Activated naive CD4-positive, alpha-beta T cell treated with anti-CD3 and anti-CD28 coated beads, Interleukin-2, amount 10 ng/mL, durations not matched to agents 7 days and 5 days (primary cell): ENCODE data around the gene BRD3.

Experiments
- CTCF ChIA-PET: fragments of 350-600 bp; sonication (Branson Sonifier 250); formaldehyde crosslinking; loops from one replicate; lab custom pipeline; 2021; ENCODE audit warnings: antibody characterized with exemption; lab: Charles Lee
- DNase-seq: peaks from one replicate; pipeline ENCODE4 v3.0.0-alpha.2; 2020
- H3K27ac Mint-ChIP-seq: one replicate; pipeline ENCODE4 v1.8.0; 2021; ENCODE audit warnings: mild to moderate bottlenecking, moderate library complexity, mixed read lengths
- H3K27me3 Mint-ChIP-seq: one replicate; pipeline ENCODE4 v1.8.0; 2021; ENCODE audit warnings: mild to moderate bottlenecking, mixed read lengths
- H3K36me3 Mint-ChIP-seq: one replicate; pipeline ENCODE4 v1.8.0; 2021; ENCODE audit warnings: mixed read lengths
- H3K4me1 Mint-ChIP-seq: one replicate; pipeline ENCODE4 v1.8.0; 2021; ENCODE audit warnings: mixed read lengths
- H3K4me3 Mint-ChIP-seq: one replicate; pipeline ENCODE4 v1.8.0; 2021; ENCODE audit warnings: mild to moderate bottlenecking, moderate library complexity, mixed read lengths
- H3K9me3 Mint-ChIP-seq: one replicate; pipeline ENCODE4 v1.8.0; 2021; ENCODE audit warnings: mixed read lengths

BRD3 gene

DNA sequence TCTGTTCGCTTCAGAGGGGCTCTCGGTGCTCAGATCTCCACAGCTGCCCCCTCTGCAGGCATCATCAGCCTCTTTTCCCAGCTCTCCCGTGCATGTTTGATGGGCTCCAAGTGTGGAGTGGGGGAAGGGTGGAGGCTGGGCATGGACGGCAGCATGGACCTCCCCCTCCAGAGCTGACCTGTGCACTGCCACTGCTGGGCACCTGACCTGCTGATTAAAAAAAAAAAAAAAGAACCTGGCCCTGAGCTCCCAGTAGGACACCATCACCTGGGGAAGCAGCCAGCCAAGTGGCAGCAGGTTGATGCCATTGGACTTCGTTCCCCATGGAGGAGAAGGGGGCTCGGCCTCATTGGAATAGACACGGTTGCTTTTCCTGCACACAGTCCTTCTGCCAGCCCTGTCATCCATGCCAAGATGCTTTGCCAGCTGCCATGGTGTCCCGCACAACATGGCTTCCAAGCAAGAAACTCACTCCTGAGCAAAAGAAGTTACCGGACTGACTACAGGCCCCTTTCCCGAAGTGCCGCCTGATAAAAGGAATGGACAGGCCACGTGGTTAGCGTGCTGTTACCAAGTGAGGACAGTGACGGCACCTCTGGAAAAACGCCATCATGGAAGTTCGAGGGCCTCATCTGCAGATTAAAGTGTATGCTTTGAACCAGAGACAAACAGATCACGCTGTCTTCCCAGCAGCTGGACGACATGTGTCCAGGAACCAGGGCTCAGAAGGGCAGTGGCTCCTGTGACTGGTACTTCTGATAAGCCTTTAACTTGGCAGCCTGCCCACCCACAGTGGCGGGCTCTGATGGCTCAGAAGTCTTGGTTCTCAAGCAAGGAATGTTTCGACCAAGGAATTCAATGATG, 57.3 kb downstream of the BRD3 start:
- Mint-ChIP-seq H3K9me3 (peaks cover 10% of the 10 kb centered on the region), H3K4me1 (no peaks in the 10 kb centered on the region), H3K4me3 (no peak overlapping the region), H3K27ac (no peak overlapping the region), H3K27me3 (peaks cover 13% of the 10 kb centered on the region), H3K36me3 (peaks cover 5% of the 10 kb centered on the region)
- no peak for DNase-seq
- CTCF ChIA-PET = no interaction called here

DNA sequence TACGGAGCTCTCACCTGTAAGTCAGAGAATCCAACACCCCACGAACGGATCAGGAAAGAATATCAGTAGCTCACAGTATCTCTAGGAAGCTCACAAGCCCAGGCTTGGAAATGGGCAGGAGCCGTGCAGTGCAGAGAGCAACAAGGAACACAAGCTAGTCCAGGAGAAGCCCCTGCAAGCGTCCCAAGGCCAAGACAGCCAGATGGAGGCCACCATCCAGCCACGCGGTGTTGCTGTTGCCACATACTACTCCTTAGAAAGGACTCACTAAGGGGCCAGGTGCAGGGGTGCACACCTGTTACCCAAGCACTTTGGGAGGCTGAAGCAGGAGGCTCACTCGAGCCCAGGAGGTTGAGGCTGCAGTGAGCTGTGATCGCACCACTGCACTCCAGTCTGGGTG, 60.3 kb downstream of the BRD3 start:
- Mint-ChIP-seq H3K4me1 (no peaks in the 10 kb centered on the region), H3K27me3 (peaks cover 17% of the 10 kb centered on the region), H3K36me3 (peaks cover 3% of the 10 kb centered on the region), H3K27ac (no peak overlapping the region), H3K9me3 (peaks cover 4% of the 10 kb centered on the region), H3K4me3 (no peak overlapping the region)
- CTCF ChIA-PET = no interaction called here
- no peak for DNase-seq

DNA sequence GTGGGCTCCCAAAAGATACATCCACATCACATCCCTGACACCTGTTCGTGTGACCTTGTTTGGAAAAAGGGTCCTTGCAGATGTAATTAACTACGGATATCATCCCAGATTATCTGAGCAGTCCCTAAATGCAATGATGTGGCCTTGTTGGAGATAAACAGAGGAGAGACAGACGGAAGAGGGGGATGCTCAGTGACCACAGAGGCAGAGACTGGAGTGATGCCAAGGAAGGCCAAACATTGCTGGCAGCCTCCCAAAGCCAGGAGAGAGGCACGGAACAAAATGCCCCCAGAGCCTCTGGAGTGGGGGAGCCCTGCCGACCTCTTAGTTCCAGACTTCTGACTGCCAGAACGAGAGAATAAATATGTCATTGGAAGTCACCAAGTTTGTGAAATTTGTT, 60.7 kb downstream of the BRD3 start:
- CTCF ChIA-PET = no interaction called here
- H3K4me1 Mint-ChIP-seq = no peaks in the 10 kb centered on the region
- H3K27ac Mint-ChIP-seq = no peak overlapping the region
- no peak overlapping the region for H3K4me3 Mint-ChIP-seq
- H3K36me3 Mint-ChIP-seq = peaks cover 3% of the 10 kb centered on the region
- H3K27me3 Mint-ChIP-seq = peaks cover 17% of the 10 kb centered on the region
- peaks cover 4% of the 10 kb centered on the region for H3K9me3 Mint-ChIP-seq
- DNase-seq = no peak

DNA sequence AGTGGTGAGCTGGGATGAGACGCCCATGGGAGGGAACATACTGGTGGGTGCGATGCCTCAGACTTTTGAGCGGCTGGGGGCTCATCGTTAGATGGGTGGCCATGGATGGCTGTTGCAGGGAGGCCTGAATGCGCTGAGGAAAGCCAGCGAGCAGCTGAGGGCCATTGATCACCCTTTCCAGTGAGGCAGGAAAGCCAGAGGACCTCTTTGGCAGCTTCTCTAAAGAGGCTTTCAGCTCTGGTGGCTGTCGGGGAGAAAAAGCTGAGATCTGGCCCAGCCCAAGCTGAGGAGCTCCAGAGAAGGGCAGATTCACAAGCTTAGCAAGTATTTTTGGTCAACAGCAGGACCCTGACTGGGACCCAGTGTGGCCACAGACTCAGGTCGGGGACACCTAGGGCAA, 62.4 kb downstream of the BRD3 start:
- Mint-ChIP-seq H3K36me3 (no peaks in the 10 kb centered on the region), H3K27ac (no peak overlapping the region), H3K27me3 (peaks cover 17% of the 10 kb centered on the region), H3K4me1 (no peaks in the 10 kb centered on the region), H3K9me3 (no peaks in the 10 kb centered on the region), H3K4me3 (no peak overlapping the region)
- DNase-seq = no peak
- CTCF ChIA-PET = interaction anchor here (0.8 to 1.0 kb wide), 2 partner anchors 223 to 312 kb away, joined by 3 to 4 read pairs; no protein-coding TSS in a partner anchor

DNA sequence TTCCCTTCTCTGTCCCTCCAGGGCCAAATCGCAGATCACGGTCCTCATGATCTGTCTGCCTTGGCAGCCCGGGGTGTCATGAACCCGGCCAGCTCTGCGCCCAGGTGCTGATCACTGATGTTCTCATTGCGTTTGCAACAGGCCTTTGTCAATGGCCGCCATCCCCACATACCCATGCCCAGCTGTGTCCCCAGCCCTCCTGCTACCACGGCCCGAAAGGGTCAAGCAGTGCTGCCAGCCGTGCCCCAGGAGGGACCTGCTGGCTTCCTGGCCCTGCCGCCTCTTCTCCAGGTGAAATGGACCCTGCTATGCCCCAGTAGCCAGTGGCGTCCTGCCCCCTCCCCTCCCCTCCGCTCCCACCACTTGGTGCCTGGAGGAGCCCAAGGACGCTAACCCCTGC, 62.9 kb downstream of the BRD3 start:
- Mint-ChIP-seq H3K36me3 (no peaks in the 10 kb centered on the region), H3K9me3 (no peaks in the 10 kb centered on the region), H3K27me3 (peaks cover 15% of the 10 kb centered on the region), H3K4me1 (no peaks in the 10 kb centered on the region), H3K27ac (no peak overlapping the region), H3K4me3 (no peak overlapping the region)
- CTCF ChIA-PET = interaction anchor here (0.8 to 1.0 kb wide), 2 partner anchors 222 to 312 kb away, joined by 3 to 4 read pairs; no protein-coding TSS in a partner anchor
- no peak for DNase-seq

DNA sequence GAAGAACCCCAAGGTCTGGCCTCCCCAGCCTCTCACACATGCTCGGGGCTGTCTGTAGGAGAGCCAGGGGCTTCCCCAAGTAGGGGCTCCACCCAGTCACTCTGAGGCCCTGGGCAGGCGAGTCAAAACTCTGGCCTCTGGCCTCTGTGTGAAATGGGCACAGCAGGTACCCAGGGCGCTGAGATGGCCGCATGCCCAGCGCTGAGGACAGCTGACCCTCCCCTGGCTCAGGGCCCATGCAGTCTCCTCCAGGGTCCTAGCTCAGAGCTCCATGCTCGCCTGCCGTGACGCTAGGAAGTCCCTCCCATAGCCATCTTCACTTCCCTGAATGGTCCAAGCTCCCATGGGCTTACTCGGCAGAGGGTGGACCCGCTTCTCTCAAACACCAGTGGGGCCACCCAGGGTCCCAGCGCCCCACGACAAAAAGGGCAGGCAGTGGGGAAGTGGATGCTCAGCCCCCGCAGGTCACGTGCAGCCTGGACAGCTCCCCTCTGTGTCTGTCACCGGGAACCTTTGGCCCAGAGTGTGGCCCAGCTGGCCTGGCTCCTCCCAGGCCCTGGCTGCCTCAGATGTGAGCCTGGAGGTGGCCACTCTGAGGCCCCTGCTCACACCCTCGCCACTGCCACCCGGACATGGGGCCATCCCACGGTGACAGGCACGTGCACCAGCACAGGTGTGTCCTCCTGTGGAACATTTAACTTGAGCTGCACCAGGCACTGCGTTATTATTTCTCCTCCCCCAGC, 63.5 kb downstream of the BRD3 start:
- CTCF ChIA-PET = interaction anchor here (1.0 kb wide), 1 partner anchor 222 kb away, joined by 4 read pairs; no protein-coding TSS in a partner anchor
- Mint-ChIP-seq H3K4me3 (no peak overlapping the region), H3K36me3 (no peaks in the 10 kb centered on the region), H3K27me3 (peaks cover 13% of the 10 kb centered on the region), H3K4me1 (no peaks in the 10 kb centered on the region), H3K9me3 (no peaks in the 10 kb centered on the region), H3K27ac (no peak overlapping the region)
- DNase-seq = no peak

- no peak for DNase-seq
- Mint-ChIP-seq H3K27ac (no peak overlapping the region), H3K27me3 (peaks cover 6% of the 10 kb centered on the region), H3K9me3 (no peaks in the 10 kb centered on the region), H3K4me3 (no peak overlapping the region), H3K4me1 (no peaks in the 10 kb centered on the region), H3K36me3 (no peaks in the 10 kb centered on the region)
- CTCF ChIA-PET = interaction anchor here (1.2 kb wide), 1 partner anchor 10 kb away, joined by 4 read pairs; no protein-coding TSS in a partner anchor
Measured at GRCh38 chr9:134003237-134003636, 64.6 kb downstream of the BRD3 start.

DNA sequence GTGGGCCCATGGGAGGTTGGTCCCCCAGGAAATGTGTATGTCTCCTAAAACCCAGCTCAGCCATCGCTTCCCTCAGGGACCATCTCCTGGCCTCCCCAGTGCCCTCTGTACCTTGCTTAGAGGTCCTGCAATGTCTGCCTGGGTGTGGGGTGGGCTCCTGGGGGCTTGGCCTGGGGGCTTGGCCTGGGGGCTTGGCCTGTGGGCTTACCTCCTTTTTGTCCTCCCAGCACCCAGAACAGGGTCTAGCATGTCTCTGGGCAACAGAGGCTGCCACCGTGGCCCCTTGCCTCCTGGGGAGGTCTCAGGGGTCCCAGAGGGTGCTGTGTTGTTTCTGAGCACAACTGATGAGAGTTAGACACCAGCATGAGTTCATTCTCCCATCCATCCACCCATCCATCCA, 65.0 kb downstream of the BRD3 start:
- no peaks in the 10 kb centered on the region for H3K9me3 Mint-ChIP-seq
- peaks cover 5% of the 10 kb centered on the region for H3K27me3 Mint-ChIP-seq
- H3K4me1 Mint-ChIP-seq = no peaks in the 10 kb centered on the region
- CTCF ChIA-PET = interaction anchor here (1.2 kb wide), 1 partner anchor 9 kb away, joined by 4 read pairs; no protein-coding TSS in a partner anchor
- DNase-seq = no peak
- H3K36me3 Mint-ChIP-seq = no peaks in the 10 kb centered on the region
- no peak overlapping the region for H3K27ac Mint-ChIP-seq
- no peak overlapping the region for H3K4me3 Mint-ChIP-seq

DNA sequence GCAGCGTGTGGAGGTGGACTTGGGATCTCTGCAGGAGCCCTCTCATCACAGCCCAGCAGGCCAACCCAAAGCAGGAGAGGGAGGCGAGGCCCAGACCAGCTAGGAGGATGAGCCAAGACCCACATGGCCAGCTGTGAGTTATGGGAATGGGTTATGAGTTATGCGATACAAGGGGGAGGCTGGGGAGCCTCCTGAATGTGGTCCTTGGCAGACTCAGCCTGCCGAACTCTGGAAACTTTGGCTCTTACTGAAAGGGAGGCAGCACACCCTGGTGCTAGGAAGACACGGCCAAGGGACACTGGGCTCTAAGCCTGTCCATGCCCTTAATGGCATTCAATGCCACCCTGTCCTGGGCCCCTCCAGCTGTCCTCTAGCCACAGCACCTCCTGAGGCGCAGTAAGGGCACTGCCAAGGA, 68.0 kb downstream of the BRD3 start:
- CTCF ChIA-PET = interaction anchor here (0.9 to 1.2 kb wide), 2 partner anchors 206 to 217 kb away, joined by 3 read pairs; no protein-coding TSS in a partner anchor
- DNase-seq = no peak
- H3K9me3 Mint-ChIP-seq = no peaks in the 10 kb centered on the region
- no peak overlapping the region for H3K4me3 Mint-ChIP-seq
- H3K36me3 Mint-ChIP-seq = no peaks in the 10 kb centered on the region
- no peaks in the 10 kb centered on the region for H3K4me1 Mint-ChIP-seq
- no peak overlapping the region for H3K27ac Mint-ChIP-seq
- peaks cover 8% of the 10 kb centered on the region for H3K27me3 Mint-ChIP-seq

DNA sequence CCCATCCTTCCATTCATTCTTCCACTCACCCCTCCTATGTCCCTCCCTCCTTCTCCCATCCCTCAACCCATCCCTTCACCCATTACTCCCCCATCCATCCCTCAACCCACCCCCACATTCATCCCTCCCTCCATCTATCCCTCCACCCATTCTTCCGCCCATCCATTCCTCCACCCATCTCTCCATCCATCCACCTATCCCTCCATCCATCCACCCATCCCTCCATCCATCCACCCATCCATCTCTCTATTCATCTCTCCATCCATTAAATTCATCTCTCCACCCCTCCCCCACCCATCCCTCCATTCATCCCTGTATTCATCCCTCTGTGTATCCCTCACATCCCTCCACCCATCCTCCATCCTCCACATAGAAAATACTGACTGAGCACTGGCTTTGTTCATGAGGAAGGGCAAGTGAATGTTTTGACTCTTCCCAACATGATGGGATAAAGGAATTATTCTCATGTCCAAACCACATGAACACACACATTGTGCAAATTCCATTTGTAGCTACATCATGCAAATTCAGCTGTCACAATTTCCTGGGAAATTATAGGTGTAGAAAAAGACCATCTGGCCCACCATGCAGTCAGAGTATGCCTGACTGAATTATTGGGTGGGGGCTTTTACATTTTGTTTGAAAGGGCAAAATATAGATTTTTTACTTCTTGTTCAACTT, 68.8 kb downstream of the BRD3 start:
- Mint-ChIP-seq H3K36me3 (no peaks in the 10 kb centered on the region), H3K4me1 (no peaks in the 10 kb centered on the region), H3K27ac (no peak overlapping the region), H3K27me3 (peaks cover 15% of the 10 kb centered on the region), H3K9me3 (no peaks in the 10 kb centered on the region), H3K4me3 (no peak overlapping the region)
- no peak for DNase-seq
- CTCF ChIA-PET = interaction anchor here (0.9 kb wide), 1 partner anchor 206 kb away, joined by 3 read pairs; no protein-coding TSS in a partner anchor

DNA sequence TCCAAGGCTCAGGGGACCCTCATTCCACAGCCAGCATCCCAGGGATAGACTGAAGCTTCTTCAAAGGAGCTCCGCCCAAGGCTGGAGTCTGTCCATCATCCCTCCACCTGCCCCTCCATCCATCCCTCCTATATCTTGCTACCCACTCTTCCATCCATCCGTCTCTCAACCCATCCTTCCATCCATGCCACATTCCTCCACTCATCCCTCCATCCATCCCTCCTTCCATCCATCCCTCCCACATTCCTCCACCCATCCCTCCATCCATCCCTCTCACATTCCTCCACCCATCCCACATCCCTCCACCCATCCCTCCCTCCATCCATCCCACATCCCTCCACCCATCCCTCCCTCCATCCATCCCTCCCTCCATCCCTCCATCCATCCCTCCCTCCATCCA, 70.2 kb downstream of the BRD3 start:
- no peak for DNase-seq
- Mint-ChIP-seq H3K36me3 (no peaks in the 10 kb centered on the region), H3K27me3 (peaks cover 28% of the 10 kb centered on the region), H3K27ac (no peak overlapping the region), H3K4me3 (no peak overlapping the region), H3K4me1 (peaks cover 2% of the 10 kb centered on the region), H3K9me3 (no peaks in the 10 kb centered on the region)
- CTCF ChIA-PET = interaction anchor here (0.9 kb wide), 1 partner anchor 36 kb away, joined by 3 read pairs; no protein-coding TSS in a partner anchor

- H3K36me3 Mint-ChIP-seq = no peaks in the 10 kb centered on the region
- H3K27me3 Mint-ChIP-seq = peaks cover 31% of the 10 kb centered on the region
- peaks cover 2% of the 10 kb centered on the region for H3K4me1 Mint-ChIP-seq
- no peak for DNase-seq
- no peaks in the 10 kb centered on the region for H3K9me3 Mint-ChIP-seq
- no peak overlapping the region for H3K27ac Mint-ChIP-seq
- CTCF ChIA-PET = interaction anchor here (0.9 to 4.1 kb wide), 3 partner anchors 35 to 215 kb away, joined by 3 to 45 read pairs (median 4); no protein-coding TSS in a partner anchor
- no peak overlapping the region for H3K4me3 Mint-ChIP-seq
Measured at GRCh38 chr9:133996531-133997520, 71.0 kb downstream of the BRD3 start.
